ENCODE measurements around the gene DVL2. TPM values are rescaled to one million over a fixed set of nuclear protein-coding genes. Genes with fewer than 3 reads are reported as not detected.

The DVL2 gene
- total and polyA plus RNA-seq, 2 experiments from 2014 or later, result 79.2 to 121 TPM

DNA sequence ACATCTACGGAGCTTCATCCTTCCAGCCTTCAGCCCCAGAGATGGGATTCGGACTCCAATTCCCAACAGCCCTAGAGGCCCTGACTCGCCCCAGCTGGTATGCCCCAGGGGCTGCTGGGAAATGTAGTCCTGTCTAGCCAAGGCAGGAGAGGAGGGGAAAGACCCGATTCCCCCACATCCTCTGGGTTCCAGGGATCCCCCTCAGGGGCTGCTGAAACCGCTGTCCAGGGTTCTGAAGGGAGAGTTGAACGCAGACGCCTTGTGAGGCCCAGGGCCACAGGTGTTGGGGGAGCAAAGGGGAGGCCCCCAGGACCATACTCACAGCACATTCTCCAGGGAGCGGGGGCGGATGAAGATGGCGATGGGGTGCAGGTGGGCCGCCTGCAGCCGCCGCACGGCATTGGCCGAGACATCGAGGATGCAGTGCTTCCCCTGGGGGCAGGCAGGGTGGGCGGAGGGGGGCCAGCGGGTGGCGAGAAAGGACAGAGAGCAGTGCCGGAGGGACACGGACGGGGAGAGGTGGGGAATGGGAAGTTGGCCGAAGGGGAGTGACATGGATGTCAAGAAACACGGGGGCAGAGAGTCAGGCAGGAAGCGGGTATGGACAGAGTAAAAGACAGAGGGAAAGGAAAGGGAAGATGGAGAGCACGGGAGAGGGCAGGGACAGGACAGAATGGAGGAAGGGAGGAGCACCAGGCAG is 42.6 kb downstream of the DVL2 start:
- Histone ChIP-seq H3K27ac (peak overlapping the region; percentile 84), H3K36me3 (peaks cover 18% of the 10 kb centered on the region), H3K4me3 (no peak overlapping the region), H3K9me3 (ENCODE audit: low read depth) (no peaks in the 10 kb centered on the region), H3K27me3 (no peaks in the 10 kb centered on the region), H3K4me1 (ENCODE audit: low read depth) (peaks cover 5% of the 10 kb centered on the region)
- TF ChIP-seq CTCF (IDR thresholded peaks at IDR 0.05; ENCODE audit: low read depth, low read length), result no peak
- peak; percentile 40 to 69 for DNase-seq (ENCODE audit: low read depth in 1 of 2, low spot score in 1 of 2)

DNA sequence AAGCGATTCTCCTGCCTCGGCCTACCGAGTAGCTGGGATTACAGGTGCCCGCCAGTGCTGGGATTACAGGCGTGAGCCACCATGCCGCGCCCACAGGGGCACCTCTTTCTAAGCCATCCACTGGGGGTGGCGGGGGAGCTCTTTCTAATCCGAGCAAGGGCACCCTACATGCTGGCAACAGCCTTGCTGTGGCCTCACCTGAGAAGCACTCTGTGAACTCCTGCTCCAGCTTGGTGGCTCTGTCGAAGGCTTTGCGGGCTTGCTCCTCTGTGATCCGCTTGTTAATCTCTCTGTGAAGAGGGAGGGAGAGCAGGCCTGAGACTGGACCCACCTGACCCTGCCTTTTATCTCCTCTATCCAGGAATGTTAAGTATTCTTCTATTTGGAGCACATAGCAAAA is 43.2 kb downstream of the DVL2 start:
- peaks cover 14% of the 10 kb centered on the region for H3K36me3 ChIP-seq
- no peak for TF ChIP-seq CTCF (IDR thresholded peaks at IDR 0.05; ENCODE audit: low read depth, low read length)
- no peak overlapping the region for H3K4me3 ChIP-seq
- H3K9me3 ChIP-seq (ENCODE audit: low read depth), result no peaks in the 10 kb centered on the region
- peaks cover 5% of the 10 kb centered on the region for H3K4me1 ChIP-seq (ENCODE audit: low read depth)
- no peak for DNase-seq (ENCODE audit: low read depth in 1 of 2, low spot score in 1 of 2)
- no peaks in the 10 kb centered on the region for H3K27me3 ChIP-seq
- peak overlapping the region; percentile 84 for H3K27ac ChIP-seq

- Histone ChIP-seq H3K27me3 (no peaks in the 10 kb centered on the region), H3K9me3 (ENCODE audit: low read depth) (no peaks in the 10 kb centered on the region), H3K4me1 (ENCODE audit: low read depth) (peaks cover 5% of the 10 kb centered on the region), H3K4me3 (no peak overlapping the region), H3K36me3 (peaks cover 9% of the 10 kb centered on the region), H3K27ac (no peak overlapping the region)
- no peak for DNase-seq (ENCODE audit: low read depth in 1 of 2, low spot score in 1 of 2)
- no peak for TF ChIP-seq CTCF (IDR thresholded peaks at IDR 0.05; ENCODE audit: low read depth, low read length)
Measured at GRCh38 chr17:7190276-7190917, 43.9 kb downstream of the DVL2 start.

DNA sequence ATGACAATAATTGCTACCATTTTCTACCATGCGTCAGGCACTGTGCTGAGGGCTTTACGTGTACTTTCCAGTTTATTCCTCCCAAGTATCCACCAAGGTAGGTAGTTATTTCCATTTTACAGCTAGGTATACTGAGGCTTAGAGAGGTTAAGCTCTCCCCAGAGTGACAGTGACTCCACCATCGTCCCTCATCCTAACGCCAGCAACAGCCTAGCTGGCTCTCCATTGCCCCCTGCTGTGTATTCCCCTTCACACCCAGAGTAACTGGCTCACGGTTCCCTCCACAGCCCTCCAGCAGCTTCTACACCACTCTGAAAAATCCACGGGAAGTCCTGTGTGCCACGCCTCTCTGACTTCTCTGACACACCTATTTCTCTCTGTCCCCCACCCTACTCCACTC is 48.1 kb downstream of the DVL2 start:
- peak; percentile 31 for TF ChIP-seq CTCF (IDR thresholded peaks at IDR 0.05; ENCODE audit: low read depth, low read length)
- no peak for DNase-seq (ENCODE audit: low read depth in 1 of 2, low spot score in 1 of 2)
- no peak overlapping the region for H3K4me3 ChIP-seq
- H3K27me3 ChIP-seq, result no peaks in the 10 kb centered on the region
- H3K4me1 ChIP-seq (ENCODE audit: low read depth), result peaks cover 4% of the 10 kb centered on the region
- H3K27ac ChIP-seq, result no peak overlapping the region
- H3K9me3 ChIP-seq (ENCODE audit: low read depth), result no peaks in the 10 kb centered on the region
- peaks cover 2% of the 10 kb centered on the region for H3K36me3 ChIP-seq

DNA sequence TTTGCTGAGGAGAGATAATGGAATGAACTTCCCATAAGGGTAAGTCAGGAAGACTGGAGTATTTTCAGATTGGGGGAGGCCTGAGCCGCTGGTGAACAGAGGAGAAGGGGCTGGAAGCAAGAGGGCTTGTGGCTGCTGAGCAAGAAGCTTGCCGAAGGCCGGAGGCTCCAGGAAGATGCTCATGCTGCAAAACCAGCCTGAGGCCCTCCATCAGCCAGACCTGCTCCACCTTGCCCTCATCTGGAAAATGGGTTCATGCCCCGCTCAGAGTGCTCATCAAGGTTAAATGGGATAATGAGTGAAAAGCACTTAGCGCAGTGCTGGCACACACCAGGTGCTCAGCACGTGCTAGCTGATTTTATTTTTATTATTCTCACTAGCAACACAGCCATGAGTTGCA is 49.7 kb downstream of the DVL2 start:
- H3K27ac ChIP-seq, result peak overlapping the region; percentile 3
- H3K9me3 ChIP-seq (ENCODE audit: low read depth), result no peaks in the 10 kb centered on the region
- no peaks in the 10 kb centered on the region for H3K36me3 ChIP-seq
- no peak overlapping the region for H3K4me3 ChIP-seq
- TF ChIP-seq CTCF (IDR thresholded peaks at IDR 0.05; ENCODE audit: low read depth, low read length), result no peak
- DNase-seq (ENCODE audit: low read depth in 1 of 2, low spot score in 1 of 2), result no peak
- no peaks in the 10 kb centered on the region for H3K27me3 ChIP-seq
- no peaks in the 10 kb centered on the region for H3K4me1 ChIP-seq (ENCODE audit: low read depth)

Measured in cardiac muscle cell (in vitro differentiated cells and primary cell).